Cardiac muscle cell (in vitro differentiated cells and primary cell): Measurements from ENCODE around the gene PCDHGA12. TPM values are rescaled to one million over a fixed set of nuclear protein-coding genes. Genes with fewer than 3 reads are reported as not detected.

Source experiments
- DNase-seq, 2 donors: peaks; one replicate each; pipeline versions ENCODE4 v3.0.0 to v3.0.0-alpha.2; 2010 to 2017; ENCODE audit warnings: low read depth in 1 of 2, low spot score in 1 of 2
- H3K27ac ChIP-seq: fragments of 200-600 bp; sonication (generic); 2 replicates; pipeline ENCODE4 v1.5.1; 2016
- H3K27me3 ChIP-seq: fragments of 200-600 bp; sonication (generic); 2 replicates; pipeline ENCODE4 v1.6.0; 2016; ENCODE audit warnings: control low read depth
- H3K36me3 ChIP-seq: fragments of 200-600 bp; sonication (generic); 2 replicates; pipeline ENCODE4 v1.5.1; 2016; ENCODE audit warnings: control low read depth
- H3K4me1 ChIP-seq: fragments of 200-600 bp; sonication (generic); 2 replicates; pipeline ENCODE4 v1.8.1; 2017; ENCODE audit warnings: low read depth, mild to moderate bottlenecking, mixed run types
- H3K4me3 ChIP-seq: fragments of 200-600 bp; sonication (generic); 2 replicates; pipeline ENCODE4 v1.5.1; 2016; ENCODE audit warnings: mild to moderate bottlenecking
- H3K9me3 ChIP-seq: fragments of 200-600 bp; sonication (generic); 2 replicates; pipeline ENCODE4 v1.5.1; 2017; ENCODE audit warnings: low read depth, mild to moderate bottlenecking, control low read depth
- polyA plus RNA-seq: library from polyadenylated mRNA; unstranded; fragments of >200 nt; fragmentation: Nextera tagmentation; extraction: Ambion mirVana; gene quantifications from 2 replicates; pipeline ENCODE4 v1.2.1, GENCODE V29; 2016
- total RNA-seq: library from RNA; depleted of rRNA; stranded (reverse); fragments of >200 nt; gene quantifications from 2 replicates; pipeline ENCODE4 v1.2.3, GENCODE V29; 2016
- TF ChIP-seq, protein P1 (sequence below): IDR thresholded peaks from 2 replicates; pipeline ENCODE4 v1.5.1; 2012; ENCODE audit warnings: low read depth, mild to moderate bottlenecking, low read length

Gene PCDHGA12
- total and polyA plus RNA-seq, 2 experiments from 2014 or later = 0.45 to 6.1 TPM

DNA sequence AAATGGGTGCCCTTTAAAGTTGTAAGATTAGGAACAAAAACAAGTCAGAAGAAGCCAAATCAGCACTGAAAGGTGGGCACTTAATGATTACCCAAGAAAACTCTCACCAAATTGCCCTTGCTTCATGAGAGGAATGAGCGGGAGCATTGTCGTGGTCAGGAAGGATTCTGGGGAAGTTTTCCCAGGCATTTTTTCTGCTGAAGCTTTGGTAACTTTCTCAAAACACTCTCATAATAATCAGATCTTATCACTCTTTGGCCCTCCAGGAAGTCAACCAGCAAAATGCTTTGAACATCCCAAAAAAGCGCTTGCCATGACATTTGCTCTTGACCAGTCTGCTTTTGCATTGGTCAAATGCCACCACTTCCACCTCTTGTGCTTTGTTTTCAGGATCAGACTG, 35.0 kb downstream of the PCDHGA12 start:
- peak in 1 of 2 donors; percentile 42 for DNase-seq
- Histone ChIP-seq H3K27me3 (no peaks in the 10 kb centered on the region), H3K9me3 (no peaks in the 10 kb centered on the region), H3K27ac (no peak overlapping the region), H3K36me3 (no peaks in the 10 kb centered on the region), H3K4me1 (no peaks in the 10 kb centered on the region), H3K4me3 (no peak overlapping the region)
- TF ChIP-seq, protein P1, sequence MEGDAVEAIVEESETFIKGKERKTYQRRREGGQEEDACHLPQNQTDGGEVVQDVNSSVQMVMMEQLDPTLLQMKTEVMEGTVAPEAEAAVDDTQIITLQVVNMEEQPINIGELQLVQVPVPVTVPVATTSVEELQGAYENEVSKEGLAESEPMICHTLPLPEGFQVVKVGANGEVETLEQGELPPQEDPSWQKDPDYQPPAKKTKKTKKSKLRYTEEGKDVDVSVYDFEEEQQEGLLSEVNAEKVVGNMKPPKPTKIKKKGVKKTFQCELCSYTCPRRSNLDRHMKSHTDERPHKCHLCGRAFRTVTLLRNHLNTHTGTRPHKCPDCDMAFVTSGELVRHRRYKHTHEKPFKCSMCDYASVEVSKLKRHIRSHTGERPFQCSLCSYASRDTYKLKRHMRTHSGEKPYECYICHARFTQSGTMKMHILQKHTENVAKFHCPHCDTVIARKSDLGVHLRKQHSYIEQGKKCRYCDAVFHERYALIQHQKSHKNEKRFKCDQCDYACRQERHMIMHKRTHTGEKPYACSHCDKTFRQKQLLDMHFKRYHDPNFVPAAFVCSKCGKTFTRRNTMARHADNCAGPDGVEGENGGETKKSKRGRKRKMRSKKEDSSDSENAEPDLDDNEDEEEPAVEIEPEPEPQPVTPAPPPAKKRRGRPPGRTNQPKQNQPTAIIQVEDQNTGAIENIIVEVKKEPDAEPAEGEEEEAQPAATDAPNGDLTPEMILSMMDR = no peak

DNA sequence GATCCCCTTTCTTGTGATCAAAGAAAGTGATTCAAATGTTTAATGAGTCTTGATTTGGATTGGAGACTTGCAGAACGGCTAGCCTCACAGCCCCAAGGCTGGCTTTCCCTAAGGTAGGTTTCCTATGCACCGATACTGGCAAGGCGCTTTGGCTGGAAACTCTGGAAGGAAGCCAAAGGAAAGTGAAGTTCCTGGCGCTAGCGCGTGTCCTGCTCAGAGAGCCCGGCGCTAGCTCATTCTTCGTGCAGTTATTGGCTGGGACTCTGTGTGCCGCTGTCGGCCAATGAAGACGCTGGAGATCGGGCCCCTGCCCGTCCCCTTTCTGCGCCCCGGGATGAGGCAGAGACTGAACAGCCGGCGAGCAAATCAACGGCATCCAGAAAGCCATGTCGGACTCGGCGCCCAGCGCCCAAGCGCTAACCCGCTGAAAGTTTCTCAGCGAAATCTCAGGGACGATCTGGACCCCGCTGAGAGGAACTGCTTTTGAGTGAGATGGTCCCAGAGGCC, 45.4 kb downstream of the PCDHGA12 start, which contains the start of gene PCDHGC3:
PCDHGC3 (plus strand) TSS at position 342 of the 507 bp plus-strand sequence; CDS start at position 493, 151 bp downstream.
- Histone ChIP-seq H3K36me3 (no peaks in the 10 kb centered on the region), H3K9me3 (no peaks in the 10 kb centered on the region), H3K27me3 (no peaks in the 10 kb centered on the region), H3K27ac (no peak within 1 kb of the TSS), H3K4me1 (no peaks in the 10 kb centered on the region), H3K4me3 (peak within 1 kb of the TSS; percentile 25)
- peak; percentile 88 to 98 for DNase-seq
- TF ChIP-seq, protein P1 = peak; percentile 15

DNA sequence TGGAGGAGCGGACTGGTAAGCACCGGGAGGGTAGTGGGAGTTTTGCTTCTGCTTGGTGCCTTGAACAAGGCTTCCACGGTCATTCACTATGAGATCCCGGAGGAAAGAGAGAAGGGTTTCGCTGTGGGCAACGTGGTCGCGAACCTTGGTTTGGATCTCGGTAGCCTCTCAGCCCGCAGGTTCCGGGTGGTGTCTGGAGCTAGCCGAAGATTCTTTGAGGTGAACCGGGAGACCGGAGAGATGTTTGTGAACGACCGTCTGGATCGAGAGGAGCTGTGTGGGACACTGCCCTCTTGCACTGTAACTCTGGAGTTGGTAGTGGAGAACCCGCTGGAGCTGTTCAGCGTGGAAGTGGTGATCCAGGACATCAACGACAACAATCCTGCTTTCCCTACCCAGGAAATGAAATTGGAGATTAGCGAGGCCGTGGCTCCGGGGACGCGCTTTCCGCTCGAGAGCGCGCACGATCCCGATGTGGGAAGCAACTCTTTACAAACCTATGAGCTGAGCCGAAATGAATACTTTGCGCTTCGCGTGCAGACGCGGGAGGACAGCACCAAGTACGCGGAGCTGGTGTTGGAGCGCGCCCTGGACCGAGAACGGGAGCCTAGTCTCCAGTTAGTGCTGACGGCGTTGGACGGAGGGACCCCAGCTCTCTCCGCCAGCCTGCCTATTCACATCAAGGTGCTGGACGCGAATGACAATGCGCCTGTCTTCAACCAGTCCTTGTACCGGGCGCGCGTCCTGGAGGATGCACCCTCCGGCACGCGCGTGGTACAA, 46.0 kb downstream of the PCDHGA12 start:
- DNase-seq = peak; percentile 31 to 82
- H3K4me1 ChIP-seq = no peaks in the 10 kb centered on the region
- TF ChIP-seq, protein P1 = no peak
- no peaks in the 10 kb centered on the region for H3K27me3 ChIP-seq
- no peak overlapping the region for H3K27ac ChIP-seq
- H3K36me3 ChIP-seq = no peaks in the 10 kb centered on the region
- peak overlapping the region; percentile 25 for H3K4me3 ChIP-seq
- H3K9me3 ChIP-seq = no peaks in the 10 kb centered on the region

- no peak overlapping the region for H3K4me3 ChIP-seq
- no peaks in the 10 kb centered on the region for H3K4me1 ChIP-seq
- DNase-seq = no peak
- TF ChIP-seq, protein P1 = no peak
- no peaks in the 10 kb centered on the region for H3K27me3 ChIP-seq
- no peaks in the 10 kb centered on the region for H3K36me3 ChIP-seq
- H3K9me3 ChIP-seq = no peaks in the 10 kb centered on the region
- no peak overlapping the region for H3K27ac ChIP-seq
These were observed 46.8 kb downstream of the PCDHGA12 start for GRCh38 chr5:141477044-141477575.

GRCh38 chr5:141477815-141478214, 47.5 kb downstream of the PCDHGA12 start:
- Histone ChIP-seq H3K4me1 (no peaks in the 10 kb centered on the region), H3K27ac (no peak overlapping the region), H3K9me3 (no peaks in the 10 kb centered on the region), H3K36me3 (no peaks in the 10 kb centered on the region), H3K4me3 (no peak overlapping the region), H3K27me3 (no peaks in the 10 kb centered on the region)
- no peak for DNase-seq
- TF ChIP-seq, protein P1 = no peak
